Fibroblast of lung (primary cell): ENCODE measurements around the gene MEI1.

ENCODE experiments used
- CTCF ChIP-seq, 2 donors: IDR thresholded peaks in 1 of 2; conservative IDR thresholded peaks in 1 of 2; 1 replicate in 1 of 2; 2 replicates in 1 of 2; pipeline ENCODE4 v1.5.1; 2011 to 2012; ENCODE audit warnings: low read length in 2 of 2, control low read depth in 1 of 2, inconsistent platforms in 1 of 2, low read depth in 1 of 2, mild to moderate bottlenecking in 1 of 2
- EZH2 ChIP-seq: IDR thresholded peaks from 2 replicates; pipeline ENCODE4 v1.5.1; 2012; ENCODE audit warnings: low read length, control low read depth, mild to moderate bottlenecking; ENCODE audit errors: missing control alignments

- TF ChIP-seq CTCF (conservative IDR thresholded peaks at IDR 0.05 in 1 of 2, IDR thresholded peaks at IDR 0.05 in 1 of 2; ENCODE audit: low read depth in 1 of 2, low read length in 2 of 2) (no peak), EZH2 (no peak)
Measured at GRCh38 chr22:41658869-41659268, 40.4 kb upstream of the MEI1 start.
